HL-60/S4 treated with phorbol 12-myristate 13-acetate at 8.2 ng/mL for 4 days and 3 days (cell line): ENCODE results near the gene VWA3B.
"Not testable (repeated sequence)": the region's sequence is repeated elsewhere in the genome, so short reads cannot be mapped to it uniquely, and the experiment has no call there.

Experiments
- in situ Hi-C: fragments of 300-500 bp; cut with MboI; formaldehyde crosslinking; loops from 2 replicates; pipeline ENCODE4 v1.15.0; 2022; ENCODE audit warnings: low sequenced_read_pairs

The VWA3B gene

DNA sequence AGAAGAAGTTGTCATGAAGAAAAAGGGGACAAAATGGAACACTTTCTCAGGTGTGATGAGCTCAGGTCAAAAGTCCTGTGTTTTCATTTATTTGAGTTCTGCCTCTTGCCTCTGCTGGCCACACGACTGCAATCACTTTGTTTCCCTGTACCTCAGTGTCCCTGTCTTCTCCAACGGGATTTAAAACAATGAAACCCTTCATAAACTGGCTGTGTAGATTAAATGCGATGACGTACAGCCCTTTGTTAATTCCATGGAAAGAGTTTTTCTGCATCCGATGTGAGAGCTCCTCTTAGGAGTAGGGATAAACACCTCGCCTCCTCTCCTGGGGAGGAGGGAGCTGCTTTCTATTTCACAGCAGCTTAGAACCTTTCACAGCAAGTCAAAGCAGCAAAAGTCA is 207.7 kb downstream of the VWA3B start:
- in situ Hi-C loops, result no loop called here

DNA sequence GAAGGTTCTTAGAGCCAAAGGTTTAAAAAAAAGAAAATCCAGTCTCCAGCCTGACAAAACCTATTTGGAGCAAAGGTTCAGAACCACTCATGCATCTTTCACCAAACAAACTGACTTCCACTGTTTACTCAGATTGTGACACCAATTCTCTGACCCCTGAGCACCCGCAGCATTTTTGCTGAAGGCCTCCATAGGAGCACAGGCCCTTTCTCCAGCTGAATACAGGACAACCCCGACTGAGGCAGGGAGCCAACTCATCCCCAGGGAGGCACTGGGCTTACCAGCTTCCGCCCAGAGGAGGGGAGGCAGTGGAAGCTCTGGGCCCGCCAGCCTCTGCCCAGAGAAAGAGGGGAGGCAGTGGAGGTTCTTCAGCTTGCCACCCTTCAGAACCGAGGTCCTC is 208.3 kb downstream of the VWA3B start:
- in situ Hi-C loops, result no loop called here

- in situ Hi-C loops, result no loop called here
These were observed 208.9 kb downstream of the VWA3B start for GRCh38 chr2:98295721-98296414.

GRCh38 chr2:98296440-98296839 is 209.5 kb downstream of the VWA3B start:
- in situ Hi-C loops, result no loop called here

DNA sequence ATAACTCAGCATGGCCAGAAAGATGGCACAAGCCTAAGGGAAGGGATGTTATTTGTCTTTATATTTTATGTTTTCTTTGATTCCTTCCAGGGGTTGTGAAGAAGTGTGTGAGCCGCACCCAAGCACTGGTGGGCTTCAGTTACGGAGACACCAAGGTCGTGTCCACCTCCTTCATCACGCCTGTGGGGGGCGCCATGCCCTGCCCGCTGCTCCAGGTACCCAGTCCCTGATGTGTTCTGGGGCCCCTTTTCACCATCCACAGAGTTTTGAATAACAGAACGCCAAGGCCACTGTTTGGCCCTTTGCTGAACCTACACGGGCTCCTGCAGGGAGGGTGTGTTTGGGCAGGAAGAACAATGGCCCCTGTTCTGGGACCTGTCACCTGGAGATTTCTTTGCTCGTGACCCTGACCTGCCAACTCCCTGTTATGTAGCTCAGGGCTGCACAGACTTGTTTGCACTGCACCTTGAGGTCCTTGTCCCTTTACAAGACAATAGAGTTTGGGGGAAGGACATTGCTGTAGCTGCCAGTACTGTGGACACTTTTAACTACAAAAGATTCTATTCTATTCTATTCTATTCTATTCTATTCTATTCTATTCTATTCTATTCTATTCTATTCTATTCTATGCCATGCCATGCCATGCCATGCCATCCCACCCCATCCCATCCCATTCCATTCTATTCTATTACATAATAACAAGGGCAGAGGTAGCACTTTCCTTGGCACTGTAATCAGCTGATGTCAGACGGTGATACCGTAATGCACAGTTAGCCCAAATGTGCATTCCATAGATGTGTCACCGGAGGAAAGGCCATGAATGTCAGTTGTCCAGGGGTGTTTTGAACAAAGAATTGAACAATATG is 211.1 kb downstream of the VWA3B start:
- in situ Hi-C loops, result no loop called here

- in situ Hi-C loops, result no loop called here
These were observed 211.8 kb downstream of the VWA3B start for GRCh38 chr2:98298683-98299164.

GRCh38 chr2:98299211-98299905 is 212.4 kb downstream of the VWA3B start:
- in situ Hi-C loops, result no loop called here

- in situ Hi-C loops, result no loop called here
These were observed 213.3 kb downstream of the VWA3B start for GRCh38 chr2:98300141-98300874.

GRCh38 chr2:98301469-98301868 is 214.5 kb downstream of the VWA3B start:
- in situ Hi-C loops, result no loop called here

DNA sequence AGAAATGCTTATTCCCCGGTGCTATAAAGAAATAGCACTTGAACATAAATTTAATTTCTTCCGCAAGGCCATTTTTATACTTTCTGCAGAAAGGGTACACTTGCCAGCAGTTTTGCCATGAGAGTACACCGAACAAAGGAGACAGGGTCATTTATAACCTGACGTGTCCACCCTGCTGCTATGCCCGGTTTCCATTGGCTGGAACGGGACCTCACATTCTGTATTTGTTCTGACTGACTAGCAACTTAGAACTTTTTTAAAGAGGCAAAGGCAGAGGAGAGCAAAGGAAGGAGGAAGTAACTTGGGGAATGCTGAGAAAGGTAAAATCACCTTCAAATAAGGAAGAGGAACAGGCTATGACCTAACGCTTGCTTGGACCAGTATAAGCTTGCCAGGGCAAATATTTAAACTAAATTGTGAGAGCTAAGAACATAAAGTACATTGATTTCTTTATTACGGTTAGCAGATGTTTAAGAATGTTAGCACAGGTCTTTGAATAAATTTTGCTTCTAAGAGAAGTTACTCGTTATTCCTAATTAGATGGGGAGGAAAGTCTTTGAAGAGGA is 220.2 kb downstream of the VWA3B start:
- in situ Hi-C loops, result not testable (repeated sequence)

DNA sequence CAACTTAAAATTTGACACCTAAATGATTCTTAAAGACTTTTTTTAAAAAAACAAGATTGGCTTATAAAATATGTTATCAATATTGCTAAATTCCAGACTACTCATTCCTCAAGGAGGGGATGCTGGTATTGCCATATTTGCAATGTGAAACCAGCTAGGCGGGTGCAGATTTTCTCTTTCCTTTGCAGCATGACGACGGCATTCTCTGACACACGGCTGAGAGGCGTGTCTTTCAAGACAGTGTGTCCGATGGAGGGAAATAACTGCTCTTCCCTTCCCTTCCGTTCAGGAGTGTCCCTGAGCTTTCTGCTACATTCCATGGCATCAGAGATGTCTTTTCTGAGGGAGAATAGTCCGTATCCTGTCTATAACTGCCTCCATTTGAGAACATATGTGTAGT is 221.1 kb downstream of the VWA3B start:
- in situ Hi-C loops, result no loop called here

- in situ Hi-C loops, result no loop called here
These were observed 221.6 kb downstream of the VWA3B start for GRCh38 chr2:98308532-98308931.

DNA sequence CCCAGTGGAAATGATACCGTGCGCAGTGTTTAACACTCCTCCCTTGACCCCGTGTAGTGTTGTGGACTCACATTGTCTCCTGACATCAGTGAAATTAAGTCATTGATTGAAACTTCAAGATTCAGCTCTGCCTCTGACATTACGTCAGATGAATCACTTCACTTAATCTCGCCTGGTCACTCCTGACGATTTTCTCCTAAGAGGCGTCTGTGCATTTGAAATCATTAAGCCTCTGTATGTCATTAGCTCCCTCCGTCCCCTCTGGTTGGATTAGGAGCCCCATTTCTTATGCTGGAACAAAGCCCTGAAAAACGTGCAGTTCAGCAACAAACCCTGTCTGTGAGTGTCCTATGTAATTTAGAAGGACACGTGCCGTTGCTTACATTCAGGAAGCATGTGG is 222.6 kb downstream of the VWA3B start:
- in situ Hi-C loops, result no loop called here

- in situ Hi-C loops, result no loop called here
These were observed 223.0 kb downstream of the VWA3B start for GRCh38 chr2:98310010-98310409.

DNA sequence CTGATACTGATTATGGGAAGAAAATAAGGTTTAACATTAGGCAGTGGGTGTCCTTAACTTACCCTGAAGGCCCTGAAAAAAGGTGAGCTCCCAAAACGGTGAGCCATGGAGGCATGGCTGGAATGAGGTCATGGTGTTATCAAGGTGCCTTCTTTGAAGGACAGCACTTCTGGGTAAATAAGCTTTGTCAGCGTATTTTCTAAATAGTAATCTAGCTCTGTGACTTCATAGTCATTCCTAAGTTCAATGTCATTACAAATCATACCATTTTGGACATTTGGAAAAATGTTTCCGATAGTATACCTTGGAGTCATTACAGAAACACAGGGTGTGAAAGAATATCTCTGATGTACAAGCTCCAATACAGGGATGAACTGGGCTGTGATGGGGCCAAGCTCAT is 224.1 kb downstream of the VWA3B start:
- in situ Hi-C loops, result no loop called here

- in situ Hi-C loops, result no loop called here
These were observed 225.0 kb downstream of the VWA3B start for GRCh38 chr2:98311771-98312545.

DNA sequence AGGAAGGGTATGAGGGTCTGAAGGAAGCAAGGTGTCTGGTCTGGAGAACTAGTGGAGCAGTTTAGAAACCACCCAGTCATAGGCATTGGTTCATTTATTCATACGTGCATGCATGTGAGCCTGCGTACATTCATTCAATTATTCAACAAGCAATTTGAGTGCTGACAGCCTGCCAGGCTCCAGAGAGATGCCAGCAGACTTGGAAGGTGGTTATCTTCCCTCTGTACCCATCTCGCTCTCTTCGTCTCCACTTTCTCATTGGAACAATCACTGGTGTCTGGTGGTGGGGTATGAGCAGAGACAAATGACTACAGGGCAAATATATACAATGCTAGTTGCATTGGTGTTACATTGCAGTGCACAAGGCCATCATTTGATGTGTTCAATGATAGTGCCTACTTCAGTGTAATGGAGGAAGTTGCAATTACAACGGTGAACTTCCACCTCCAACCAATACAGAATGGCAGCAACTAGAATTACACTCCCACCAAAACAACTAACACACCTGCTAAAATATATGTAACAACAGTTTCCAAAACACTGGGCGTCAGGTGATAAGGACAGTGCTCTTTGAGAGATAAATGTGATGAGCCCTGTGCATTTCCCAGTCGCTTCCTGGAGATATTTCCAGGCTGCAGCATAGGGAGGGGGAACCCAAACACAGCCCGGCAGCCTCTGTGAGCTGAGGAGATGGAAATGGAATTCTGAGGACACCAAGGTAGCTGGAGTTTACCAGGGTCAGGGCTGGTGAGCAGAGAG is 226.7 kb downstream of the VWA3B start:
- in situ Hi-C loops, result no loop called here

DNA sequence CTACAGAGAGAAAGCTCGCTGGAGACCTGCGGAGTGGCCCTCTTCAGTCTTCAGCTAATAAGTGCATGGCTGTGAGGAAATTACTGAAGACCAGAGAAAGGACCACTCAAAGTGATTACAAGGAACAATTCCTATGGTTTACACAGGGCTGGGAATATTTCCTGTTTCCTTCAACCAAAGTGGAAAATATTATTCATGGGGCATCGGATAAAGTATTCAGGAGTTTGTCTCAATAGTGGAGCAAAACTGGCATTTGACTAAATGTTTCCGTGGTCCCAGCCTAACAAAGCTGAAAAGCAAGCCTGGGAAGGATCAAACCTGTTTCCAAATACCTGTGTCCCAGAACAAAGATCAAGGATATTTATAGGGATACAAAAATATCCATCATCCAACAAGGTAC is 227.3 kb downstream of the VWA3B start:
- in situ Hi-C loops, result no loop called here

- in situ Hi-C loops, result no loop called here
These were observed 229.0 kb downstream of the VWA3B start for GRCh38 chr2:98315957-98316356.
